Dermis blood vessel endothelial cell (primary cell): ENCODE data around the gene TMEM203. TPM values are rescaled to one million over a fixed set of nuclear protein-coding genes. Genes with fewer than 3 reads are reported as not detected.

Experiments
- DNase-seq: peaks from one replicate; pipeline ENCODE4 v3.0.0; 2010
- total RNA-seq: library from RNA; depleted of rRNA; stranded (reverse); fragments of >200 nt; gene quantifications from 2 replicates; pipeline ENCODE4 v1.2.3, GENCODE V29; 2014

TMEM203 gene
- total RNA-seq, 1 donor from 2014 or later: 31.1 TPM

- DNase-seq: no peak
Observed at GRCh38 chr9:137217276-137218211, 12.1 kb upstream of the TMEM203 start.

GRCh38 chr9:137216188-137216965 is 10.9 kb upstream of the TMEM203 start:
- DNase-seq: no peak

- no peak for DNase-seq
Observed at GRCh38 chr9:137215196-137215986, 9.9 kb upstream of the TMEM203 start.

GRCh38 chr9:137214620-137215019 is 9.2 kb upstream of the TMEM203 start:
- DNase-seq: no peak

GRCh38 chr9:137213160-137214060 is 8.0 kb upstream of the TMEM203 start:
- DNase-seq: no peak

GRCh38 chr9:137212520-137212919 is 7.1 kb upstream of the TMEM203 start:
- DNase-seq: no peak

- DNase-seq: no peak
Observed at GRCh38 chr9:137211532-137211931, 6.1 kb upstream of the TMEM203 start.

GRCh38 chr9:137206602-137207001 is 1.2 kb upstream of the TMEM203 start:
- DNase-seq: no peak

GRCh38 chr9:137204731-137205125 is 720 bp downstream of the TMEM203 start:
- DNase-seq: no peak

GRCh38 chr9:137202966-137203365 is 2.5 kb downstream of the TMEM203 start:
- DNase-seq: no peak

GRCh38 chr9:137201205-137201868 is 4.1 kb downstream of the TMEM203 start:
- no peak for DNase-seq

- DNase-seq: peak; percentile 99
Observed at GRCh38 chr9:137200311-137201204, 4.9 kb downstream of the TMEM203 start, which contains the start of gene TPRN. TSS of gene TPRN (minus strand) at chr9:137200741. CDS start at chr9:137200711, 30 bp downstream.

GRCh38 chr9:137199411-137200121 is 5.9 kb downstream of the TMEM203 start:
- no peak for DNase-seq

- no peak for DNase-seq
Observed at GRCh38 chr9:137198902-137199283, 6.6 kb downstream of the TMEM203 start.

- no peak for DNase-seq
Observed at GRCh38 chr9:137198051-137198901, 7.2 kb downstream of the TMEM203 start.

GRCh38 chr9:137195525-137196220 is 9.8 kb downstream of the TMEM203 start:
- DNase-seq: no peak

GRCh38 chr9:137194909-137195308 is 10.5 kb downstream of the TMEM203 start:
- DNase-seq: no peak

GRCh38 chr9:137194388-137194787 is 11.1 kb downstream of the TMEM203 start:
- DNase-seq: no peak
